MCF 10A (cell line): ENCODE data around the gene GPANK1. TPM values are rescaled to one million over a fixed set of nuclear protein-coding genes. Genes with fewer than 3 reads are reported as not detected.

Experiments
- BruUV-seq: library from RNA; stranded (reverse); fragments of 400-500 nt; replicated peaks from 2 replicates; lab custom pipeline; 2021; lab: Mats Ljungman, UMichigan
- CTCF ChIA-PET: fragments of 300-600 bp; sonication (Branson Sonifier 250); formaldehyde crosslinking; extraction: SDS; loops from one replicate; lab custom pipeline; 2021; ENCODE audit warnings: antibody characterized with exemption, inconsistent platforms; lab: Yijun Ruan, JAX
- POLR2A ChIA-PET: fragments of 300-600, 350-650 bp; sonication (Branson Sonifier 250); formaldehyde crosslinking; extraction: SDS; loops from one replicate; lab custom pipeline; 2020; ENCODE audit warnings: antibody characterized with exemption, inconsistent platforms; lab: Yijun Ruan, JAX
- DNase-seq: peaks from one replicate; pipeline ENCODE4 v3.0.0-alpha.2; 2018; ENCODE audit not compliant: unreplicated experiment
- H3K27ac Mint-ChIP-seq: one replicate; pipeline ENCODE4 v1.8.0; 2022; ENCODE audit warnings: mild to moderate bottlenecking, low read depth, mixed read lengths; ENCODE audit not compliant: unreplicated experiment
- H3K27me3 Mint-ChIP-seq: one replicate; pipeline ENCODE4 v1.8.0; 2022; ENCODE audit warnings: mixed read lengths; ENCODE audit not compliant: insufficient read depth, unreplicated experiment
- H3K36me3 Mint-ChIP-seq: one replicate; pipeline ENCODE4 v1.8.0; 2022; ENCODE audit warnings: mild to moderate bottlenecking, moderate library complexity, mixed read lengths; ENCODE audit not compliant: insufficient read depth, unreplicated experiment
- H3K4me1 Mint-ChIP-seq: one replicate; pipeline ENCODE4 v1.8.0; 2022; ENCODE audit warnings: mixed read lengths; ENCODE audit not compliant: insufficient read depth, unreplicated experiment
- H3K4me3 Mint-ChIP-seq: one replicate; pipeline ENCODE4 v1.8.0; 2022; ENCODE audit warnings: mild to moderate bottlenecking, moderate library complexity, mixed read lengths; ENCODE audit not compliant: unreplicated experiment
- H3K9me3 Mint-ChIP-seq: one replicate; pipeline ENCODE4 v1.8.0; 2022; ENCODE audit warnings: mixed read lengths; ENCODE audit not compliant: unreplicated experiment
- CTCF ChIP-seq: fragments of 200-600 bp; IDR thresholded peaks from one replicate; pipeline ENCODE4 v1.8.0; 2022; ENCODE audit warnings: antibody characterized with exemption, mild to moderate bottlenecking; ENCODE audit not compliant: unreplicated experiment
- intact Hi-C: fragments of 100-400 bp; cut with micrococcal nuclease; formaldehyde crosslinking; loops from 2 replicates; pipeline ENCODE4 v1.14.1; 2022
- total RNA-seq: library from RNA; stranded (reverse); gene quantifications from 2 replicates; pipeline ENCODE4 v1.2.3, GENCODE V29; 2022

The GPANK1 gene
- total RNA-seq, 1 experiment from 2014 or later, result 13.0 TPM

DNA sequence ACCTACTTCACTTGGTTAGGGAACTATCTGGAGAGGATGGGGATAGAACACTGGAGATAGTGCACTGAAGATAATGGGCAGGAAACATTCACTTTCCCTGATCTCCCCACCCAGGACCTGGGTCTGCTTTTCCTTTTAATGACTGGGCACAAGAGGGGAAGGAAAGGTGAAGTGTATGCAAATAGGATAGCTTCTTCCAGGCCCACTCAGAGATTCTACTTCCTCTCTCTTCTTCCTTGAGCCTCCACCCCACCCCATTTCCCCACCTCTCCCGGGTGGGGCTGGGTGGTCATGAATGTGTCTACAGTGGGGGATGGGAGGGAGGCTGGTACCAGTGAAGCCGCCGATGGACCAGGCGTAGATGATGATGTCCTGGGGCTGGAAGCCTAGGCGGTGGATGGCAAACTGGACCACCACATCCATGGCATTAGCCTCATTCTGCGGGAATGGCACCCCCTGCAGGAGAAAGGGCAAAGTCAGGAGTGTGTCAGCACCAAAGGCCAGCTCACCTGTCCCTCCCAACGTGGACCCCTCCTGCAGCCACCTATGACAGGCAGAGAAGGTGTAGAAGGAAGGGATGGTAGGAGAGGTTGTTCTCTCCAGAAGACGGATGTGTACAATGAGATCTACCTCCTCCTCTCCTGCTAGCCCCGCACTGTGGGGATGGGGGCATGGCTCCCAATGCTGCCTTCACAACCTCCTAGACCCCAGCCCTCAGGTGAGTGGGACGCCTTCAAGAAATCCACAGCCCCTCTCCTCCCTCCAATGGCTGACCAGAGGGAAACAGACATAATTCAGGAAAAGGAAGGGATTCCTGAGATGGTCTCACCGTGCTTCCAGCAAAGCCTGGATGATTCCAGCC is 24.7 kb upstream of the GPANK1 start:
- Mint-ChIP-seq H3K4me1 (peaks cover 6% of the 10 kb centered on the region), H3K4me3 (no peak overlapping the region), H3K27ac (no peak overlapping the region), H3K9me3 (no peaks in the 10 kb centered on the region), H3K36me3 (peaks cover 54% of the 10 kb centered on the region), H3K27me3 (no peaks in the 10 kb centered on the region)
- POLR2A ChIA-PET, result interaction anchor here (0.7 to 1.0 kb wide), 2 partner anchors 9 to 38 kb away, joined by 3 read pairs; partner anchors contain the start of gene LY6G5C
- CTCF ChIA-PET, result interaction anchor here (0.9 to 2.2 kb wide), 3 partner anchors 8 to 22 kb away, joined by 3 to 9 read pairs (median 3); partner anchors contain the start of gene LY6G5C
- DNase-seq, result no peak
- BruUV-seq, result no TSS peak
- intact Hi-C loops, result no loop called here
- no peak for TF ChIP-seq CTCF

- Mint-ChIP-seq H3K27ac (no peak overlapping the region), H3K4me1 (peaks cover 6% of the 10 kb centered on the region), H3K9me3 (no peaks in the 10 kb centered on the region), H3K27me3 (no peaks in the 10 kb centered on the region), H3K4me3 (no peak overlapping the region), H3K36me3 (peaks cover 42% of the 10 kb centered on the region)
- ChIA-PET CTCF (interaction anchor here (0.6 to 0.7 kb wide), 4 partner anchors 145 to 287 kb away, joined by 3 to 4 read pairs (median 3); no protein-coding TSS in a partner anchor), POLR2A (interaction anchor here (0.7 kb wide), 1 partner anchor 27 kb away, joined by 3 read pairs; no protein-coding TSS in a partner anchor)
- no peak for DNase-seq
- no peak for TF ChIP-seq CTCF
- no TSS peak for BruUV-seq
- intact Hi-C loops, result no loop called here
Observed at GRCh38 chr6:31687860-31688693, 23.3 kb upstream of the GPANK1 start.

- H3K4me3 Mint-ChIP-seq, result no peak overlapping the region
- H3K27me3 Mint-ChIP-seq, result no peaks in the 10 kb centered on the region
- no TSS peak for BruUV-seq
- no peaks in the 10 kb centered on the region for H3K9me3 Mint-ChIP-seq
- DNase-seq, result no peak
- no peak for TF ChIP-seq CTCF
- peaks cover 6% of the 10 kb centered on the region for H3K4me1 Mint-ChIP-seq
- peaks cover 35% of the 10 kb centered on the region for H3K36me3 Mint-ChIP-seq
- ChIA-PET POLR2A (interaction anchor here (0.7 kb wide), 1 partner anchor 26 kb away, joined by 3 read pairs; no protein-coding TSS in a partner anchor), CTCF (interaction anchor here (0.6 to 0.7 kb wide), 3 partner anchors 82 to 288 kb away, joined by 3 to 4 read pairs (median 3); no protein-coding TSS in a partner anchor)
- no peak overlapping the region for H3K27ac Mint-ChIP-seq
- intact Hi-C loops, result no loop called here
Observed at GRCh38 chr6:31687321-31687720, 22.5 kb upstream of the GPANK1 start.
